CD4-positive, alpha-beta T cell treated with Interleukin-12 subunit alpha and Interleukin-12 subunit beta, for 1 hour (primary cell): ENCODE results near the gene KIR2DL1.
"Not testable (repeated sequence)": the region's sequence is repeated elsewhere in the genome, so short reads cannot be mapped to it uniquely, and the experiment has no call there.

ENCODE experiments used
- DNase-seq: peaks from one replicate; pipeline ENCODE4 v3.0.0-alpha.2; 2020

The KIR2DL1 gene

DNA sequence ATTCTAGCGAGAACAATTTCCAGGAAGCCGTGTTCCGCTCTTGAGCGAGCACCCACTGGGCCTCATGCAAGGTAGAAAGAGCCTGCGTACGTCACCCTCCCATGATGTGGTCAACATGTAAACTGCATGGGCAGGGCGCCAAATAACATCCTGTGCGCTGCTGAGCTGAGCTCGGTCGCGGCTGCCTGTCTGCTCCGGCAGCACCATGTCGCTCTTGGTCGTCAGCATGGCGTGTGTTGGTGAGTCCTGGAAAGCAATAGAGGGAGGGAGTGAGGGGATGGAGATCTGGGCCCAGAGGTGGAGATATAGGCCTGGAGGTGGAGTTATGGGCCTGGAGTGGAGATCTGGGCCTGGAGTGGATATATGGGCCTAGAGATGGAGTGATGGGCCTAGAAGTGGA lies at the start of gene KIR2DL1:
Gene KIR2DL1, plus strand, starts transcription at position 148 of the 400 bp plus-strand sequence. Its CDS starts 58 bp downstream, at position 206.
- not testable (repeated sequence) for DNase-seq

DNA sequence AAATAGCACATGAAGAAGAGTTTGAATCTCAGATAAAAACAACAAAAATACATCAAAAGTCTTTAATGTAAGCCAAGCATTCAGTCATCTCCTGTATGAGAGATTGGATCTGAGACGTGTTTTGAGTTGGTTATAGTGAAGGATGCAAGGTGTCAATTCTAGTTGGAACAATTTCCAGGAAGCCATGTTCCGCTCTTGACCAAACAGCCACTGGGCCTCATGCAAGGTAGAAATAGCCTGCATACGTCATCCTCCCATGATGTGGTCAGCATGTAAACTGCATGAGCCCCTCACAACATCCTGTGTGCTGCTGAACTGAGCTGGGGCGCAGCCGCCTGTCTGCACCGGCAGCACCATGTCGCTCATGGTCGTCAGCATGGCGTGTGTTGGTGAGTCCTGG lies 45.5 kb upstream of the KIR2DL1 start, which contains the start of gene KIR3DL3:
Gene KIR3DL3, plus strand, starts transcription at position 301 of the 400 bp plus-strand sequence. Its CDS starts 55 bp downstream, at position 356.
- DNase-seq = no peak

GRCh38 chr19:54724644-54725043 lies 44.9 kb upstream of the KIR2DL1 start:
- DNase-seq = no peak

GRCh38 chr19:54725321-54725720 lies 44.3 kb upstream of the KIR2DL1 start:
- no peak for DNase-seq

- no peak for DNase-seq
These were observed 42.0 kb upstream of the KIR2DL1 start for GRCh38 chr19:54727562-54727961.

GRCh38 chr19:54728167-54728566 lies 41.4 kb upstream of the KIR2DL1 start:
- no peak for DNase-seq

- DNase-seq = no peak
These were observed 40.0 kb upstream of the KIR2DL1 start for GRCh38 chr19:54729416-54730188.

GRCh38 chr19:54731191-54731590 lies 38.4 kb upstream of the KIR2DL1 start:
- DNase-seq = no peak

- not testable (repeated sequence) for DNase-seq
These were observed 31.3 kb upstream of the KIR2DL1 start, which contains the start of gene KIR2DL3 for GRCh38 chr19:54738306-54738705. Gene KIR2DL3 (plus strand): TSS chr19:54738513. CDS start chr19:54738546, 33 bp downstream.

- DNase-seq = no peak
These were observed 30.9 kb upstream of the KIR2DL1 start for GRCh38 chr19:54738715-54739114.

DNA sequence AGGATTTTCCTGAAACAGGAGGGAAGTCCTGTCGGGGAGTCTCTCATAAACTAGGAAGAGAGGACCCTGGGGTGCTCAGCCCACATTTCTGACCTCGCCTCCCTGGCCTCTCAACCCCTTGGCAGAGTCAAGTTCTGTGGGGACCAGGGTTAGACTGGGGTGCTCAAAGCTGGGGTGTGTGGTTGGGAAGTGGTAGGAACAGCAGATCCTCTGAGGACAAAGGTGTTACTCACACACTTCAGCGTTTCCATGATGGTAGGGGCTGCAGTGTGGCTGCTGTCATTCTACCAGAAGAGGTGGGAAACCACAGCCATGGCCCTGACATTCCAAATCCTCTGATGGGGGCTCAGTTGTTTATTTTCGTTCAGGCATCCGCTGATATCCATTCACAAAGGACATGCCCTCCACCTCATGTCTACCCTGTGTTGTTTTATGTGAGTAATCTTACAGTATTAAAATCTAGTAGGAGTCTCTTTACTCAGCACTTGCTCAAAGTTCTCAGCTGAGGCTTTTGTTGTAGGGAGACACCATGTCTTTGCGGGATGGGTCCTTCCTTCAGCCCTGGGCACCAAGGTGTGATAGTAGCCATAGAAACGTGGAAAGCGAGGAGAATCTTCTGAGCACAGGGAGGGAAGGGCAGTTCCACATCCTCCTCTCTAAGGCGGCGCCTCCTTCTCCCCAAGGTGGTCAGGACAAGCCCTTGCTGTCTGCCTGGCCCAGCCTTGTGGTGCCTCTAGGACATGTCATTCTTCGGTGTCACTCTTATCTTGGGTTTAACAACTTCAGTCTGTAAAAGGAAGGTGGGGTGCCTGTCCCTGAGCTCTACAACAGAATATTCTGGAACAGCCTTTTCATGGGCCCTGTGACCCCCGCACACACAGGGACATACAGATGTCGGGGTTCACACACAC lies 29.8 kb upstream of the KIR2DL1 start:
- DNase-seq = no peak

- DNase-seq = not testable (repeated sequence)
These were observed 27.6 kb upstream of the KIR2DL1 start for GRCh38 chr19:54741950-54742349.

DNA sequence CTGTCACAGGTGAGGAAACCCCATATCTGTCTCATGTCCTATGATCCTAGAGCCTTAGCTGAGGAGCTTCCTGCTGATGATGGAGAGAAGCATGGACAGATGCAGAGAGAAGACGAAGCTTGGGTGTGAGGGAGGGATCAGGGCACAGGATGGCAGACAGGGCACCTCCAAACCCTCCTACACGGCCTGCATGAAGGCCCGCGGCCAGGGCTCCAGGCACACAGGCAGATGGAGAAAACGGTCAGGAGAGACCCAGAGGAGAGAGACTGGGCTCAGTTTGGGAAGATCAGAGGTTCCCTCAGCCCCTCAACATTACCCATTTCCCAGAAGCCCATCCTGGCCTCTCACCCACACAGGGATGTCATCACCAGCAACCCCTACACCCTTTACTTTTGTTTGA lies 25.5 kb upstream of the KIR2DL1 start:
- DNase-seq = not testable (repeated sequence)

DNA sequence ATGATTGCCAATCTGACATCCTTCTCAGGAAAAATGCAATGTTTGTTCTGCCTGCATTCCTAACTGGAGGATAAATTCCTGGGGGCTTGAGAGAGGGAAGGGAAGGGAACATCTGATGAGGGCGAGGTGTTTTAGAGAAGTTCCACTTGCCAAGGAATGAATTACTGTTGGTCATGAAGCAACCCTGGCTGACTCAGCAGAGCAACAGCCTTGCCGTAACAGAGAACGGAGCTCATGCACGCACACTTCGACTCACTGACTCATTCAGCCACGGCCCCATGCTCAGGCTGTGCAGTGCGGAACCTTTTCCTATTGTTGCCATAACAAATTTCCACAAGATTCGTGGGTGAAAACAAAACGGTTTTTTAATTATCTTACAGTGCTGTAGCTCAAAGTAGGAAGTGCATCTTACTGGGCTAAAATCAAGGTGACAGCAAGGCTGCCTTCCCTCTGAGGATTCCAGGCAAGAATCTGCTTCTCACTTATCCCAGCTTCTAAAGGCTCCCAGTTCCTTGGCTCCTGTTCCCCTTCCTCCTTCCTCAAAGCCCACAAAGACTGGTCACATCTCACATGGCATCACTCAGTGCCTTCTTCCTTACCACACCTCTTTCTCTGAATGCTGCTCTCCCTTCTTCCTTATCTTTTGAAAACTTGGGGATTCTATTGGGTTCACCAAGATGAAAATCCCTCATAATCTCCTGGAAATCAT lies 21.8 kb upstream of the KIR2DL1 start:
- DNase-seq = peak; percentile 9

DNA sequence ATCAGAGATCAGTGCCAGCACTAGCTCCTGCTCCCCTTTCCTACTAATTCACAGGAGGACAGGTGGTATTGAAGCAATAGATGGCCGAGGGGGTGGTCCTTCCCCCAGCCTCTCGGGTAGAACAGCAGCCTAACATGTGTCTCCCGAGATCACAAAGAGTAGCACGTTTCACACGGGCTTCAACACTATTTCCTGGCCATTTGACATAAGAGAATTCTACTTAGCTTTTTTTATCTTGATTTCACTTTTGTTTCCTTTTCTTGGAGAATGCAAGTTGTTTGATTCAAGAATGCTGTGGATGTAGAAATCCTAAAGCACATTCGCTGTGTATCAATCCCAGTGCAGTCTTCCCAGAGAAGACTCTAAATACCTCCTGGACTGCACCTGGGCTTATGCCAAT lies 19.3 kb upstream of the KIR2DL1 start:
- DNase-seq = not testable (repeated sequence)

DNA sequence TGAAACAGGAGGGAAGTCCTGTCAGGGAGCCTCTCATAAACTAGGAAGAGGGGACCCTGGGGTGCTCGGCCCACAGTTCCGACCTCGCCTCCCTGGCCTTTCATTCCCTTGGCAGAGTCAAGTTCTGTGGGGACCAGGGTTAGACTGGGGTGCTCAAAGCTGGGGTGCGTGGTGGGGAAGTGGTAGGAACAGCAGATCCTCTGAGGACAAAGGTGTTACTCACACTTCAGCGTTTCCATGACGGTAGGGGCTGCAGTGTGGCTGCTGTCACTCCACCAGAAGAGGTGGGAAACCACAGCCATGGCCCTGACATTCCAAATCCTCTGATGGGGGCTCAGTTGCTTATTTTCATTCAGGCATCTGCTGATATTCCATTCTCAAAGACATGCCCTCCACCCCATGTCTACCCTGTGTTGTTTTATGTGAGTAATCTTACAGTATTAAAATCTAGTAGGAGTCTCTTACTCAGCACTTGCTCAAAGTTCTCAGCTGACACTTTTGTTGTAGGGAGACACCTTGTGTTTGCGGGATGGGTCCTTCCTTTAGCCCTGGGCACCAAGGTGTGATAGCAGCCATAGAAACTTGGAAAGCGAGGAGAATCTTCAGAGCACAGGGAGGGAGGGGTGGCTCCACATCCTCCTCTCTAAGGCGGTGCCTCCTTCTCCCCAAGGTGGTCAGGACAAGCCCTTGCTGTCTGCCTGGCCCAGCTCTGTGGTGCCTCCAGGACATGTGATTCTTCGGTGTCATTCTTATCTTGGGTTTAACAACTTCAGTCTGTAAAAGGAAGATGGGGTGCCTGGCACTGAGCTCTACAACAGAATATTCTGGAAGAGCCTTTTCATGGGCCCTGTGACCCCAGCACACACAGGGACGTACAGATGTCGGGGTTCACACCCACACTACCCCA lies 13.1 kb upstream of the KIR2DL1 start:
- DNase-seq = not testable (repeated sequence)

DNA sequence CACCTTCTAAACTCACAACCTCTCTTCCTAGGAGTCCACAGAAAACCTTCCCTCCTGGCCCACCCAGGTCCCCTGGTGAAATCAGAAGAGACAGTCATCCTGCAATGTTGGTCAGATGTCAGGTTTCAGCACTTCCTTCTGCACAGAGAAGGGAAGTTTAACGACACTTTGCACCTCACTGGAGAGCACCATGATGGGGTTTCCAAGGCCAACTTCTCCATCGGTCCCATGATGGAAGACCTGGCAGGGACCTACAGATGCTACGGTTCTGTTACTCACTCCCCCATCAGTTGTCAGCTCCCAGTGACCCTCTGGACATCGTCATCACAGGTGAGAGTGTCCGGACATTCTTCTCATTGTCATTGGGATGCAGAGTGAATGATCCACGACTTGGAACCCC lies 11.0 kb upstream of the KIR2DL1 start:
- not testable (repeated sequence) for DNase-seq

GRCh38 chr19:54764219-54764618 lies 5.4 kb upstream of the KIR2DL1 start:
- not testable (repeated sequence) for DNase-seq

DNA sequence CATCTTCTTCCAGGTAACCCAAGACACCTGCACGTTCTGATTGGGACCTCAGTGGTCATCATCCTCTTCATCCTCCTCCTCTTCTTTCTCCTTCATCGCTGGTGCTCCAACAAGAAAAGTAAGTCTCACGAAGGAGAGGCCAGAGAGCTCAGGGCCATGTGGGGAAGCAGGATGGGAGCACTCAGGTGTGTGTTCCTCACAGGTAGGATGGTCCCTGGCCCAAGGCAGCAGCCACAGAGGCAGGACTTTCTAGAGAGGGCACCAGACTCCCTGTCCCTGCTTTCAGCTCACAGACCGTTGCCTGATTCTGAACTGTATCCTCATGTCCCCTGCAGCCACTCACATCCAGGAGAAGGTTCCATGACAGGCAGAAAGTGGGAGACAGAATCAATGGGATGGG lies 3.1 kb upstream of the KIR2DL1 start:
- DNase-seq = not testable (repeated sequence)

DNA sequence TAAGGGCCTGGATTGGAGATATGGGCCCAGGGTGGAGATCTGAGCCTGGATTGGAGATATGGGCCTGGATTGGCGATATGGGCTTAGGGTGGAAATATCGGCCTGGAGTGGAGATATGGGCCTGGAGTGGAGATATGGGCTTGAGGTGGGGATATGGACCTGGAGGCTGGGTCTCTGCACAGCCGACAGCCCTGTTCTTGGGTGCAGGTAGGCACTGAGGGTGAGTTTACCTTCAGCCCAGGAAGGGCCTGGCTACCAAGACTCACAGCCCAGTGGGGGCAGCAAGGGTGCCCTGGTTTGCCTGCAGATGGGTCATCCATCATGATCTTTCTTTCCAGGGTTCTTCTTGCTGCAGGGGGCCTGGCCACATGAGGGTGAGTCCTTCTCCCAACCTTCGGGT lies 918 bp downstream of the KIR2DL1 start:
- DNase-seq = not testable (repeated sequence)
